HG02973 (cell line): ENCODE measurements around the gene MAD1L1.

Experiments used
- ATAC-seq: cut with Tn5 transposase; IDR thresholded peaks from one replicate; pipeline ENCODE4 v1.9.1; 2021; ENCODE audit warnings: moderate library complexity; ENCODE audit not compliant: unreplicated experiment

Gene MAD1L1

GRCh38 chr7:1965579-1966294 lies 267.0 kb downstream of the MAD1L1 start:
- ATAC-seq, result no peak

- ATAC-seq, result no peak
These were observed 267.7 kb downstream of the MAD1L1 start for GRCh38 chr7:1964913-1965578.

GRCh38 chr7:1964211-1964912 lies 268.4 kb downstream of the MAD1L1 start:
- ATAC-seq, result no peak

- ATAC-seq, result no peak
These were observed 269.2 kb downstream of the MAD1L1 start for GRCh38 chr7:1963575-1963974.

GRCh38 chr7:1961701-1962276 lies 271.0 kb downstream of the MAD1L1 start:
- no peak for ATAC-seq

GRCh38 chr7:1959305-1959704 lies 273.4 kb downstream of the MAD1L1 start:
- no peak for ATAC-seq

- ATAC-seq, result no peak
These were observed 275.1 kb downstream of the MAD1L1 start for GRCh38 chr7:1957471-1958225.

GRCh38 chr7:1956611-1957470 lies 275.9 kb downstream of the MAD1L1 start:
- no peak for ATAC-seq

GRCh38 chr7:1956141-1956540 lies 276.6 kb downstream of the MAD1L1 start:
- no peak for ATAC-seq

- no peak for ATAC-seq
These were observed 278.3 kb downstream of the MAD1L1 start for GRCh38 chr7:1954366-1955004.

- ATAC-seq, result no peak
These were observed 279.2 kb downstream of the MAD1L1 start for GRCh38 chr7:1953199-1954190.

GRCh38 chr7:1952781-1953180 lies 280.0 kb downstream of the MAD1L1 start:
- ATAC-seq, result no peak

- no peak for ATAC-seq
These were observed 280.5 kb downstream of the MAD1L1 start for GRCh38 chr7:1952169-1952760.

- no peak for ATAC-seq
These were observed 281.1 kb downstream of the MAD1L1 start for GRCh38 chr7:1951600-1951999.

- ATAC-seq, result no peak
These were observed 281.6 kb downstream of the MAD1L1 start for GRCh38 chr7:1951159-1951536.

GRCh38 chr7:1950452-1951158 lies 282.1 kb downstream of the MAD1L1 start:
- ATAC-seq, result no peak

GRCh38 chr7:1950066-1950451 lies 282.7 kb downstream of the MAD1L1 start:
- no peak for ATAC-seq
